ENCODE data around the gene SLC38A10.

The SLC38A10 gene

DNA sequence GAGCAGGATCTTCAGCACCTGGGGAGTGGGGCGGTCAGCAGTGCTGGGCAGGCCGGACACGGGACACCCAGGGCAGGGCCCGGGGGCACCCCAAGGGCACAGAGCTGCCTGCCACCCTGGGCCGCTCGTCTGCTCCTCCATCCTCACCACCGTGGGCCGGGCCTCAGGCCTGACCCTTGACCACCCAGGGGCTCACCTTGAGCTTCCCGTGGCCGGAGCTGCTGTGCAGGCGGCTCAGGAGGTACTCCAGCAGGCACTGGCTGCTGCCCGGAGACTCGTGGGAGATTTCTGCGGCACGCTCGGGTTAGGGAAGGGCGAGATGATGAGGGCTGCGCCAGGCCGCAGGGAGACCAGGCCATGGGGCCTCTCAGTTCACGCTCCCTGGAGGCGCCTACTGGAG, 58.3 kb downstream of the SLC38A10 start:
- H3K4me3 ChIP-seq (replicated peaks; ENCODE audit: low read depth, low read length): no peak overlapping the region
- DNase-seq (ENCODE audit: extremely low read depth, low read depth): no peak
- TF ChIP-seq, protein P1, sequence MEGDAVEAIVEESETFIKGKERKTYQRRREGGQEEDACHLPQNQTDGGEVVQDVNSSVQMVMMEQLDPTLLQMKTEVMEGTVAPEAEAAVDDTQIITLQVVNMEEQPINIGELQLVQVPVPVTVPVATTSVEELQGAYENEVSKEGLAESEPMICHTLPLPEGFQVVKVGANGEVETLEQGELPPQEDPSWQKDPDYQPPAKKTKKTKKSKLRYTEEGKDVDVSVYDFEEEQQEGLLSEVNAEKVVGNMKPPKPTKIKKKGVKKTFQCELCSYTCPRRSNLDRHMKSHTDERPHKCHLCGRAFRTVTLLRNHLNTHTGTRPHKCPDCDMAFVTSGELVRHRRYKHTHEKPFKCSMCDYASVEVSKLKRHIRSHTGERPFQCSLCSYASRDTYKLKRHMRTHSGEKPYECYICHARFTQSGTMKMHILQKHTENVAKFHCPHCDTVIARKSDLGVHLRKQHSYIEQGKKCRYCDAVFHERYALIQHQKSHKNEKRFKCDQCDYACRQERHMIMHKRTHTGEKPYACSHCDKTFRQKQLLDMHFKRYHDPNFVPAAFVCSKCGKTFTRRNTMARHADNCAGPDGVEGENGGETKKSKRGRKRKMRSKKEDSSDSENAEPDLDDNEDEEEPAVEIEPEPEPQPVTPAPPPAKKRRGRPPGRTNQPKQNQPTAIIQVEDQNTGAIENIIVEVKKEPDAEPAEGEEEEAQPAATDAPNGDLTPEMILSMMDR (IDR thresholded peaks at IDR 0.05; ENCODE audit: low read depth, low read length, missing control alignments): no peak

DNA sequence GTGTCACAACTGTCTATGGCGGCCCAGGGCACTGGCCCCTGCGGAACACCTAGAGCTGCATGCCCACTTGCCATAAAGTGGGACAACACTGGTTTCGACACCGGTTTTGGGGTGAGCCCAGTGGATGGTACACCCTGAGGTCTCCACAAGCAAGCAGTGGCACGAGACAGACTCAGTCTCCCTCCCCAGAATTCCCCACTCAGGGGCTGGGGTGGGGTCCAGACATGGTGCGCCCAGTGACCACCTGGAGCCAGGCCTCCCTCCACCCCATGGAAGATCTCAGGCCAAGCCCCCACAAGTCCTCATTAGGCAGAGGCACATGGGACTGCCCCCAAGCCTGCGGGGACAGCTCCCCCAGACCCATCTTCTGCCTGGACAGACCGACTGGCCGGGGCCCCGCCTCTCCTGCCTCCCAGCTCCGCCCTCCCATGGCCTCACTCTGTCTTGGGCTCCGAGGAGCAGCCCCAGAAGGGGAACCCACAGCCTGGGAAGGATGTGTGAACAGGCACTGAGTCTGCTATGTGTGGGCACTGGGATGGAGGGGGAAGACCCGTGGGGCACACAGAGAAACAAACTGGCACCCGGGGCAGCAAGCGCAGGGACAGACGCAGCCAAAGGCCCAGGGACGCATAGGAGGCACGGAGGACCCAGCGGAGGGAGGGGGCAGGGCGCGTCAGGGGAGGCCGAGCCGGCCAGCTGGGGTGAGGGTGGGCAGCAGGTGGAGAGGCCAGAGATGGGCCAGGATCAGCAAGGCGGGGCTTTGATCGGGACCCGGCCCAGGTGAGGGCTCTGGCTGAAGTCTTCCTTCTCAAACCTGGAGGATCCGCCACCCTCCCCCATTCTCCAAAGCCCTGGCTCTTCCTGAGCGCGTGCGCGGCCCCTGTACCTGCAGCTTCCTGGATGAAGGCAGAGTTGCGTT, 59.0 kb downstream of the SLC38A10 start:
- H3K4me3 ChIP-seq (replicated peaks; ENCODE audit: low read depth, low read length): no peak overlapping the region
- TF ChIP-seq, protein P1 (IDR thresholded peaks at IDR 0.05; ENCODE audit: low read depth, low read length, missing control alignments): no peak

DNA sequence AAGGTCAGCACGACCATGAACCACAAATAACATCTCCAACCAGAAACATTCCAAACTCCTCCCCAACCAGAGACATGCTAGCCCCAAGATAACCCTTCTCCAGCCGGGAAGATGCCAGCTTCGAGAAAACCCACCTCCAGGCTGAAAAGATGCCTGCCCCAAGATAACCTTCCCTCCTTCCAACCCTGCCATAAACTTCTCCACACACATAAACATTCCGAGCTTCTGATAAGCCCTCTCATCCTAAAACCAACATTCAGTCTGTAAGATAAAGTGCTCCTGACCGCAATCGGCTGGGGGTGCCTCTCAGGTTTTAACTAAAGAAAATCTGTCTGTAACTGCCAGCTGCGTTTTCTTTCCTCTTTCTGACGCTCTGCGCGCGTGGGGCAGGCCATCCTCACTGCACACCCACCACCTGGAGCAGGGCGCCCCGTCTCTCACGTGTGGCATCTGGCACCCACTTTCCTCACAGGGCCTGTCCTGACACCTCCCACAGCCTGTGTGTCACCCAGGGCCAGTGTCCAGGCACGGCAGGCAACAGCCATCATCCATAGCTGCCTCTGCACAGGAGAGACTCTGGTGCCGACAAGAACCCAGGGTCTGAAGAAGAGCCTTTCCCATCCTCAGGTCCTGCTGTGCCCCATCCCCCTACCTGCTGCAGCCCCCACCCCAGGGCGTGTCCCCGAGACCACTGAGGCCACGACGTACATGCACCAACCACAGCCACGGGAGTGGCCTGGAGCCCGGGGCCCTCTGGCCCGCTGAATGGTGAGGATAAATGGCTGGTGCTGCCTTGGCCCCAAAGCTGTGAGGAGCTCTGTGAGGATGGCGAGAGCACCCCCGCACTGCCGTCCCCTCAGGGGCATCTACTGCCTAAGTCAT, 59.9 kb downstream of the SLC38A10 start:
- TF ChIP-seq, protein P1 (IDR thresholded peaks at IDR 0.05; ENCODE audit: low read depth, low read length, missing control alignments): no peak
- no peak overlapping the region for H3K4me3 ChIP-seq (replicated peaks; ENCODE audit: low read depth, low read length)
- no peak for DNase-seq (ENCODE audit: extremely low read depth, low read depth)

More for the DNA sequence above, 59.0 kb downstream of the SLC38A10 start:
- no peak for DNase-seq (ENCODE audit: extremely low read depth, low read depth)

DNA sequence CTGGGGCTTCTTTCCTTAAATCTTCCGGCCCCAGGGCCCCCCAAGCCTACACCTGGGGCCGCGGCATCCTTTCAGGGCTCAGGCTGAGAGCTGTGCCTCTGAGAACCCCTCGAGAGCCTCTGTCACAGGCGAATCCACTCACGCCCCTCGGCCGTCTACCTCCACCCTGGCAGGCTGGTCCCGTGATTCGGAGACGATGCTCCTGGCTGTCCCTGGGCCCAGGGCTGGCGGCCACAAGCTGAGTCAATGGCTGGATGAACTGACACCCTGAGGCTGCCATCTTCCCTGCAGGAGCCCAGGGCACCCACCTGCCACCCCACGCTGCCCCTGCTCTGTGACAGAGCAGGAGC, 60.6 kb downstream of the SLC38A10 start:
- TF ChIP-seq, protein P1 (IDR thresholded peaks at IDR 0.05; ENCODE audit: low read depth, low read length, missing control alignments): no peak
- DNase-seq (ENCODE audit: extremely low read depth, low read depth): no peak
- no peak overlapping the region for H3K4me3 ChIP-seq (replicated peaks; ENCODE audit: low read depth, low read length)

DNA sequence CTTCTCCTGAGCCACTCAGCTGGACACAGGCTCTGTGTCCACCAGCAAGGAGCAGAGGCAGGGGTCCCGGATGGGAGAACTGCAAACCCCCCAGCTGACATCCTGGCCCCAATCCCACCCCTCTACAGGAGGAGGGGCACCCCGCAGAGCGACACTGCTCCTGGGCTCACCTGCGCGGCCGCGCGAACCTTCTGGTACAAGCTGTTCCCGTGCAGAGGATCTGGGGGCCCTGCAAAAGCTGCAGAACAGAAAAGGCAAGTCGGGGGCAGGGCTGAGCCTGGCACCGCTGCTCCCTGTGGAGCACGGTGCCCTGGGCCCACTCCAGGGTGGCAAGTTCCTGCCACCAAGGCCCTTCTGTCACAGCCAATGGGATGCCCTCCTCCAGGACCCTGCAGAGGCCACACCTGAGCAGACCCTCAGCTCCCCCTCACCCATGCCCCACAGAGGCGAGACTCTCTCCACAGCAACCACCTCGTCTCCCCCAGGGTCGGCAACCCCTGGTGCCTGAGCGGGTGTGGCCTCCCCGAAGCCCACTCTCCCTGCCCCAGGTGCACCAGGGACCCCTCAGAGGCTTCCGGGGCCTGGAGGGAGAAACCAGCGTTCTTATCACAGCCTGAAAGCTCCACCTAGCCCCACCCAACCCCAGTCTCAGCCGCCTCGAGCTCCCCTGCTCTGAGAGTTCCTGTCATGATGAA, 61.1 kb downstream of the SLC38A10 start:
- no peak overlapping the region for H3K4me3 ChIP-seq (replicated peaks; ENCODE audit: low read depth, low read length)
- TF ChIP-seq, protein P1 (IDR thresholded peaks at IDR 0.05; ENCODE audit: low read depth, low read length, missing control alignments): no peak
- no peak for DNase-seq (ENCODE audit: extremely low read depth, low read depth)

DNA sequence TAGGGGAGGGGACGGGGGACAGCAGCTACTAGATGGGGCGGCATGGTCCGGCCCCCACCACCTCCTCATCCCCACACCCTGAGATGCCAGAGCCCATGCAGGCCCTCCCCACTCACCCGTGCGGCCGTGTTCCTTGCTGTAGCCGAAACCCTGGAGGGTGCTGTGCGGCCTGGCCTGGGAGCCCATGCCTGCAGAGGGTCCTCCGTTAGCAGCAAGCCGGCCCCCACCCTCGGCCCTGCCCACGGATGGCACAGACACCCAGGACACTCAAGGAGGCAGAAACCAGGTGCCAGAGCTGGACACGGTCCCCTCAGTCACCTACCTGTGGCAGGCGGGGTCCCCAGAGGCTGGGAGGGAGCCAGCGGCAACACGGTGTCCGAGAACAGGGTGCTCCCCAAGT, 61.8 kb downstream of the SLC38A10 start:
- H3K4me3 ChIP-seq (replicated peaks; ENCODE audit: low read depth, low read length): no peak overlapping the region
- no peak for DNase-seq (ENCODE audit: extremely low read depth, low read depth)
- TF ChIP-seq, protein P1 (IDR thresholded peaks at IDR 0.05; ENCODE audit: low read depth, low read length, missing control alignments): no peak

Data from HFF-Myc (cell line).